GM18951 (cell line): ENCODE results near the gene ZNF777.

Experiments
- POLR2A ChIP-seq: IDR thresholded peaks from 4 replicates; pipeline ENCODE4 v1.6.1; 2011; ENCODE audit warnings: mild to moderate bottlenecking; ENCODE audit not compliant: insufficient read length, insufficient read depth; ENCODE audit errors: extremely low read depth
- in situ Hi-C: fragments of 300-500 bp; cut with MboI; formaldehyde crosslinking; loops from one replicate; pipeline ENCODE4 v1.12.0; 2022; ENCODE audit warnings: low sequenced_read_pairs, mixed read lengths, inconsistent platforms; ENCODE audit not compliant: unreplicated experiment

ZNF777 gene

DNA sequence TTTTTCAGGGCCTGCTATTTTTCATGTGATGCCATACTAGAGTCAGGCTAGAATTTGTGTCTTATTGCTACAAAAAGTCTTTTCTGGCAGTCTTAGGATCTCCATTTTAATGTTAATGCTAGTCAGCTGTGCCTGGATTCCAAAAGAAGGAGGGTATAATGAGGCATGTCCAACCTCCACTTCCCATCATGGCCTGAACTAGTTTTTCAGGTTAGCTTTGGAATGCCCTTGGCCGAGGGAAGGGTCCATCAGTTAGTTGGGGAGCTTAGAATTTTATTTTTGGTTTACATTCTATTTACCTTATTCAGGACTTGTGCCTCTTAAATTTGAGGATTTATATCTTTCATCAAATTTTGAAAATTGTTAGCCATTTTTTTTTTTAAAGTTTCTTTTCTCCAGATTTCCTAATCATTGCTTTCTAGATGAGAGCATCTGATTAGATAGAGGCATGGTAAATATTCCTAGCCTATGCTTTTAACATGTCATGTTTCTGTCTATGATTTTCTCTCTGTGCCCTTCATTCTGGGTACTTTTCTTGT is 6.5 kb upstream of the ZNF777 start:
- TF ChIP-seq POLR2A: no peak
- in situ Hi-C loops: no loop called here

DNA sequence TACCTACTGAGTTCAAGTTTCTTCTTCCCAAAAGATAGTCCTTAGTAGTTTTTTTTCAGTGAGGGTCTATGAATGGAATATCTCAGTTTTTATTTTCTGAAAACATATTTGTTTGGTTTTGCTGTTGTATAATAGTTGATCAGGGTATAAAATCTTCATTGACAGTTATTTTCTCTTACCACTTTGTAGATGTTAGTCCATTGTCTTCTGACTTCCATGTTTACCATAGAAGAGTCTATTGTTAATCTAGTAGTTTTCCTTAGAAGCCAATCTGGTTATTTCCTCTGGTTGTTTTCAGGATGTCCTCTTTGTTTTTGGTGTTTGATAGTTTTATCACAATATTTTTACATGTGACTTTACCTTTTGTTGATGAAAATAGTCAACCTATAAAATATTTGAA is 5.5 kb upstream of the ZNF777 start:
- no peak for TF ChIP-seq POLR2A
- in situ Hi-C loops: no loop called here

DNA sequence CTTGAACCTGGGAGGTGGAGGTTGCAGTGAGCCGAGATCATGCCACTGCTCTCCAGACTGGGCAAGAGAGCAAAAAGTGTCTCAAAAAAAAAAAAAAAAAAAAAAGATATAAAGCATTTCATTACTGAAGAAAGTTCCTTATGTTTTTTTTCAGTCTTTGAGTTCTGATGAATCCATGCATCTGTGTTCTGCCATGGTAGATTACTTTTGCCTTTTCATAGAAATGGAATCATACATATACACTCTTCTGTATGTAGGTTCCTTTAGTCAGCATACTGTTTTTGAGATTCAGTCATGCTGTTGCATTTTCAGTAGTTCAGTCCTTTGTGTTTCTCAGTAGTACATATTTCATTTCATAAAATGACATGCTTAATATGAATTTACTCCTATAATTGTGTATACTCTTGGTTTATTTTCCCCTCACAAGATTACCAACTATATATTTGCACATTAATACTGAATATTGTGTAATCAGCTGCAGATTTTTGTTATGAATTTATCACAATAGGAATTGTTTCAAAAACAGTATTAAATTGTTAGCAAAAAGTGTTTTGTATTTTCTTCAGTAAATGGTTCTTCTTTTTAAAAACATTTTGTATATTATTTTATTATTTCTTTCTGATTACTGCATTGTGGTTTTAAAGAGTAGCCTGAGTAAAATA is 2.8 kb upstream of the ZNF777 start:
- TF ChIP-seq POLR2A: no peak
- in situ Hi-C loops: no loop called here

DNA sequence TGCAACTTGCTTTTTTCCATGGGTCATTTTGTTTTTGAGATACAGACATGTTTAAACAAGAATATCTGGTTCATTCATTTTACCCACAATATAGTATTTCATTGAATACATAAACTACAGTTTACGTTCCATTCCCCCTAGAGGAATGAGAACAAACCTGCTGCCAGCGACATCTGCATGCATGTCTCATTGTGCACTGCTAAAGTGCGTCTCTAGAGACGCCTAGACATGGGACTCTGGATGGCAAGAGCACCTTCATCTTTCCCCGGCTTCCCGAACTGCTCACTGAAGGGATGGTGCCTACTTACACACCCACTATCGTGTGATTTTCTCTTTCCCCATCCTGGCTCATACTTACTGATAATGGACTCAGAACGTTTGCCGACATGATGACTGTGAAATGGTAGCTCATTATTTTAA is 1.2 kb upstream of the ZNF777 start:
- no peak for TF ChIP-seq POLR2A
- in situ Hi-C loops: no loop called here

DNA sequence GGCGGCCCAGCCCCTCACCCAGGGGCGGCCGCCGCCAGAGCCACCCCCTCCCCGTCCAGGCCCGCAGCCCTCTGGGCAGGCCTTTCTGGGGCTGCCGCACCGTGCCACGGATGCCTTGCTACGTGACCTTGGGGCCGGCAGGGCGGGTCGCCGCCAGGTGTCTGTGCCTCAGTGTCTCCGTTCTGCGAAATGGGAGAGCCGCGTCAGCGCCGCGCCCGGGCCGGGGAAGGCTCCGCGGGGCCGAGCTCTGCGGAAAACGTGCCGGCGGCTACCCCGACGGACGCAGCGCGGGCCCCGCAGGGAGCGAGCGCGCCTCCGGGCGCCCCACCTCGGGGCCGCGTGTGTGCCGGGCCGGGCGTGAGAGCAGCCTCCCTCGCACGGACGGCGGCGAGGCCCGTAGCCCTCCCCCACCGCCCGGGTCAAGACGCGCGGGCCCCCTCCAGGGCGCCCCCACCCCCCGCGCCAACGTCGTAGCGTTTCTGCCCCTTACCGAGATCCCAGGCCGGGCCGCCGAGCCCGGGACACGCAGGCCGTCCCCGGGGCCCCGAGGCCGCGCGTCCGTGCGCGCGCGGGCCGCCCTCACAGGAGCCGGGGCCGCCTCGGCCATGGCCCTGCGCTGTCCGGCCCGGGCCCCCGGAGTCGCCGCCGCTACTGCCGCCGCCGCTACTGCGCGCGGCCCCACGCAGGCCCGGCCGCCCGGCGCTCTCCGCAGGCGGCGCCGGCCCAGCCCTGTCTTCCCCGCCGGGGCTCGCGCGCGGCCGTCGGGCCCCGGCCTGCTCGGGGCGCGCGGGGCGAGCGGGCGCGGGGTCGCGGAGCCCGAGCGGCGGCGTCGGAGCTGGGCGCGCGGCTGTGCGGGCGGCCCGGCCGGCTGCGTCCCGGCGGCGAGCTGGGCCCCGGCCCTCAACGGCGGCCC is 1.1 kb downstream of the ZNF777 start:
- no peak for TF ChIP-seq POLR2A
- in situ Hi-C loops: no loop called here

DNA sequence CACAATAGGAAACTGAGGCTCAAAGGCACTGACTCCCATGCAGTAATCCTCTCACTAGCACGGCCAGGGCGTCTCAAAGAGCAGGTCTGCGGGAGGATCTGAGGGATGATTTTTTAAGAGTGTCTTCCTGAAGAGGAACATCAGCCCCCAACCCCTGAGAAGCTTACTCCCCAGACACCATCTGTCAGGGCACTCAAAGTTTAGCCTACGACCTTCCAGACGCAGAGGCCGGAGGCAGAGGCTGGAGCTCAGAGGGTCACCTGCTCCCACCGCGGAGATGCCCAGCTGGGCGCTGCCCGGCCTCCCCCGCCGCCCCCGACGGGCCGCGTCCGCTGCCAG is 1.7 kb downstream of the ZNF777 start:
- in situ Hi-C loops: no loop called here
- TF ChIP-seq POLR2A: no peak

DNA sequence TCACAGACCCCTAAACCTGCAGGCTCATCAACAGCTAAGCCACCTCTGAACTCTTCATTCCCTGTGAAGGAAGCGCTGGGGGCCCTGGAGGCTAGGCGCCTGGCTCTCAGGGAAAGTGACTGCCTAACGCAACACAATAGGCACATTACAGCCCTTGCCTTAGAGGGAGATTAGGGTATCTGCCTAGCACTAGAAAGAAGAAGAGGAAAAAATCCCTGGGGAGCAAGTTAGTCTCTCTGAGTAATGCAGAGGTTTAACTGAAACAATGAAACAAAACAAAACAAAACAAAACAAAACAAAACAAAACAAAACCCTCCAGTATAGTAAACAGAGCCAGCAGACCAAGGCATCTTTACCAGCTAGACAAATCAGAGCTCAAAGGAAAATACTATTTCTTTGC is 2.6 kb downstream of the ZNF777 start:
- TF ChIP-seq POLR2A: no peak
- in situ Hi-C loops: no loop called here

DNA sequence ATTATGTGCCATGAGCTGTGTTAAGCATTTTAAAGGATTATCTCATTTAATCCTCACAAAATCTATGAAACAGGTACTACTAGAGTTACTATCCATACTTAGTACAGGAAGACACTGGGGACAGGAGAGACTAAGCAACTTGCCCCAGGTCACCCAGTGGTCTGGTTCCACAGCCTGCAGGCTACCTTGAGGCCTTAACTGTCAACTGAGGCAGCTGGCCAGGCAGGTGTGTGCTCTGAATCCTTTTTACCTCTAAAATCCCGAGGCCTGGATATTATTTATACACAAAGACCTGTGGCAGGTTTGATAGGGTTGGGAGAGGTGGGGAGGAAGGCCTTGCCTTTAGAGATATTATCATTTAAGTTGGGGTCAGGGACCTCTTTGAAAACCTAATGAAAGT is 3.1 kb downstream of the ZNF777 start:
- in situ Hi-C loops: no loop called here
- no peak for TF ChIP-seq POLR2A

DNA sequence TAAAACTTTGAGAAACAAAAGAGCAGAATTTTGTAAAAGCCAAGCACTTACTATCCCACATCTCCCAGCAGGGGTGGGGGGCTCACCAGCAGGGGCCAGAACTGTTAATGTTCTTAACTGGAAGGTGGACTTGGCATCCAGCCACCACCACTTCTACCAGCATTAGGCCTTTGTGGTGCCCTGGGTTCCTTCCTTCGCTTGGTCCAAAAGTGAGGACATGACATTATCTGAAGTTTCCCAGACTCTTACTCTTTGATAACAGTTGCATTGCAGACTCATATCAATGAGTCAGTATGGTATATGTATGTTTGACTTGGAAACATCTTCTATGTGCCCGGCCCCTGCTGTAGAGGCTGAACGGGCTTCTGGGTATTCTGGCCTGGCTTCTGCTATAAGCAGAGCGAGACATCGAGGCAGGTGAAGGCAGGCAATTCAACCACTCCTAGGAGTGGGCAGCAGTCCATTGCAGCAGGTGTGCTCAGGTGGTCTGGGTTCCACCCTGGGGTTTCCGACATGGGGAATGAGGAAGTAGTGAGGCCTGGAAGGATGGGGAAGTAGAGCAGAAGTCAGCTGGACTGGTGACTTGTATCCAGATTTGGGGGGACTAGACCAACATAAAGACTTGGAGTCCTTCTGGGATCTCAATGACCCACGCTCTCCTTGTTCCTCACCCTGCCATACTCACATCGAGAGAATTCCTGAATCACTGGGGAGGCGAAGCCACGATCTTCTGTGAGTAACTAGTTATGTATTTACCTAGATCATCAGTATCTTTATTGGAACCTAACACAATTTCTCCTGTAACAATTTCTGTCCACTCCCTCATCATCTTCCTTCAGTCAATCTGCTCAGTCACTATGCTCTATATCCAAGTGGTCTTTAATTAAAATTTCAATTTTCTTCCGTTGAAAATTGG is 4.1 kb downstream of the ZNF777 start:
- no peak for TF ChIP-seq POLR2A
- in situ Hi-C loops: no loop called here

DNA sequence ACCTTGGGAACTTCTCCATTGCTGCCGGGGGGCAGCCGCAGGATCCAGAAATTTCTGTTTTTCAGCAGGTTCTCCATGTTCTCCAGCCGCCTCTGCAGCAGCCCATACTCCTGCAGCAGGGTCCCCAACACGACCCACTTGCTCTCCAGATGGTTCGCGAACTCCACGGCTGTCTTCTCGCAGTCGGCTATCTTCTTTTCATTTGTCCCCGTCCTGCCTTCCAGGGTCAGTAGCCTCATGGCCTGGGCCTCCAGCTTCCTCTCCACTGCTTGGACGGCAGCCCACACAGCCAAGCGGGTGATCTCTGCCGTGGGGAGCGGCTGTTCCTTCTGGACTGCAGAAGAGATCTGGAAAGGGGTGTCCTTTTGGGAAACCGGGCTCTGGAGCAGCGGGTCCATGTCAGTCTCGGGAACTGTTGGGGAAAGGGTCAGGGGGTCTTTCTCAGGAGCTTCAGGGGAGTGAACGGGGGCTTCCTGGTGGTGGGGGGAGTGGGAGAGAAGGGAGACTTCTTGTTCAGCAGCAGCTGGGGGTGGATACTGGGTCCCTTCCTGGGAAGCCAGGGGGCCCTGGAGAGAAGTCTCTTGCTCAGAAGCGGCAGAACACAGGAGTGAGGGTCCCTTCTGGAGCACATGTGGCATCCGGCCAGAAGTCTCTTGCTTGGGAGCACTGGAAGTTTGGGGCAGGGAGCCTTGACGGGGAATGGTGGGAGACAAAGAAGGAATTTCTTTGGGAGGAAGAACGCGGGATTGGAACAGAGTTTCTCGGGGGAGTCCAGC is 5.5 kb downstream of the ZNF777 start:
- in situ Hi-C loops: no loop called here
- no peak for TF ChIP-seq POLR2A

DNA sequence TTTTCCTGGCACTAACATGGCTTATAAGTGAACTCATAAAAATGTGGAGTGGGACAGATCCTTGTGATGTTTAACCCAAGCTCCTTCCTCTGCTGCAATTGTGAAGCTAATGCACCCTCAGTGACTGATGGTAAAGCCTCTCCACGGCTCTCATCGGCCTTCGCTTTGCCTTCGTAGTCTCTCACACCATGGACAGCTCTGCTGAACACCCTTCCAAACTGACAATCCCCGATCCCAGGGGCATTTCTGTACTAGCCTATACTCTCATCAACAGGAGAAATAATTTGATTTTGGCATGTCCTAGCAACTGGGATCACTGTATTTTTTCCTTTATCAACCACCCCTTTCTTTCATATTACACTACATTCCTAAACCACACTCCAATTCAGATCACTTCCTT is 6.1 kb downstream of the ZNF777 start:
- in situ Hi-C loops: no loop called here
- no peak for TF ChIP-seq POLR2A

DNA sequence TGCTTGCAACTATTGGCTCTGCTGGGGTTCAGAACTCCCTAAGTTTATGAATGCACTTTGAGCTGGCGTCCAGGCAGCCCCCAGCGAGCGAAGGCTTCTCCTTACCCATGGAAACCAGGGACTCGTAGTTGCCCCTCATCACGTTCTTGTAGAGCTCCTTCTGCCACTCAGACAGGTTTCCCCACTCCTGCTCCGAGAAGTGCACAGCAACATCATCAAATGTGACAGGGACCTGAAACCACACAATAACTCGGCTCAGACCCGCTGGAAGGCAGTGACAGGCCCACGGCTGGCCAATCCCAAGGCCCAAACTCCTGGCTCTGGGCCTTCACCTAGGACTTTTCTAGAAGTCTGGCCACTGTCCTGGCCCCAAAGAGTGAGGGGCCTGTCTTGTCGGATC is 6.9 kb downstream of the ZNF777 start:
- in situ Hi-C loops: no loop called here
- no peak for TF ChIP-seq POLR2A
